HG03457 (cell line): ENCODE data around the gene SPATA6L.

Experiments used
- ATAC-seq: cut with Tn5 transposase; IDR thresholded peaks from one replicate; pipeline ENCODE4 v1.9.1; 2021; ENCODE audit warnings: moderate number of reproducible peaks; ENCODE audit not compliant: unreplicated experiment

Gene SPATA6L

GRCh38 chr9:4558371-4558998, 107.8 kb downstream of the SPATA6L start:
- ATAC-seq, result no peak

- no peak for ATAC-seq
Measured at GRCh38 chr9:4555236-4555635, 111.0 kb downstream of the SPATA6L start.

- no peak for ATAC-seq
Measured at GRCh38 chr9:4553951-4554381, 112.3 kb downstream of the SPATA6L start.

- ATAC-seq, result no peak
Measured at GRCh38 chr9:4550777-4551484, 115.3 kb downstream of the SPATA6L start.

GRCh38 chr9:4549751-4550295, 116.5 kb downstream of the SPATA6L start:
- ATAC-seq, result no peak

GRCh38 chr9:4548811-4549725, 117.2 kb downstream of the SPATA6L start:
- ATAC-seq, result no peak
